Fibroblast of upper back skin (primary cell): ENCODE results near the gene DHDH.
"Not testable (repeated sequence)": the region's sequence is repeated elsewhere in the genome, so short reads cannot be mapped to it uniquely, and the experiment has no call there.

Source experiments
- DNase-seq: peaks from one replicate; pipeline ENCODE4 v3.0.0-alpha.2; 2013

Gene DHDH

GRCh38 chr19:48933382-48933932 is at the start of gene DHDH:
Gene DHDH, plus strand, starts transcription at chr19:48933699. Its CDS starts 23 bp downstream, at chr19:48933722.
- DNase-seq = peak; percentile 22

- no peak for DNase-seq
These were observed 49.8 kb upstream of the DHDH start for GRCh38 chr19:48883726-48884125.

GRCh38 chr19:48887861-48888612 is 45.5 kb upstream of the DHDH start:
- no peak for DNase-seq

- not testable (repeated sequence) for DNase-seq
These were observed 44.0 kb upstream of the DHDH start for GRCh38 chr19:48889496-48889895.

GRCh38 chr19:48890551-48890950 is 42.9 kb upstream of the DHDH start:
- no peak for DNase-seq

GRCh38 chr19:48895226-48895625 is 38.3 kb upstream of the DHDH start:
- no peak for DNase-seq

- DNase-seq = peak; percentile 34
These were observed 37.2 kb upstream of the DHDH start for GRCh38 chr19:48896191-48896720.

GRCh38 chr19:48897181-48897580 is 36.3 kb upstream of the DHDH start:
- no peak for DNase-seq

GRCh38 chr19:48899386-48899749 is 34.1 kb upstream of the DHDH start:
- DNase-seq = not testable (repeated sequence)

GRCh38 chr19:48899781-48900476 is 33.6 kb upstream of the DHDH start, which contains the start of gene NUCB1:
Gene NUCB1, plus strand, starts transcription at chr19:48900312. Its CDS starts 485 bp downstream, at chr19:48900797.
- DNase-seq = peak; percentile 99

- no peak for DNase-seq
These were observed 32.8 kb upstream of the DHDH start for GRCh38 chr19:48900477-48901406.

- DNase-seq = not testable (repeated sequence)
These were observed 31.2 kb upstream of the DHDH start for GRCh38 chr19:48902291-48902690.

- DNase-seq = not testable (repeated sequence)
These were observed 29.7 kb upstream of the DHDH start for GRCh38 chr19:48903788-48904187.

- DNase-seq = no peak
These were observed 27.8 kb upstream of the DHDH start for GRCh38 chr19:48905664-48906063.

- no peak for DNase-seq
These were observed 27.2 kb upstream of the DHDH start for GRCh38 chr19:48906324-48906723.

- no peak for DNase-seq
These were observed 25.8 kb upstream of the DHDH start for GRCh38 chr19:48907671-48908070.

GRCh38 chr19:48909424-48910077 is 23.9 kb upstream of the DHDH start:
- not testable (repeated sequence) for DNase-seq

- no peak for DNase-seq
These were observed 22.7 kb upstream of the DHDH start for GRCh38 chr19:48910803-48911202.

GRCh38 chr19:48913114-48913889 is 20.2 kb upstream of the DHDH start:
- no peak for DNase-seq

- no peak for DNase-seq
These were observed 19.3 kb upstream of the DHDH start for GRCh38 chr19:48914181-48914580.

- DNase-seq = no peak
These were observed 17.7 kb upstream of the DHDH start for GRCh38 chr19:48915757-48916156.
